Ectodermal cell (in vitro differentiated cells): ENCODE results near the gene GPR142.
A peak's percentile ranks its signal among the peaks of the same experiment; 100 is the strongest.

ENCODE experiments used
- H3K27ac ChIP-seq: 2 replicates; pipeline ENCODE4 v1.7.0; 2013; ENCODE audit warnings: mild to moderate bottlenecking, low read depth, low read length; ENCODE audit not compliant: insufficient read depth, poor library complexity, severe bottlenecking
- H3K27me3 ChIP-seq: 2 replicates; pipeline ENCODE4 v1.7.0; 2013; ENCODE audit warnings: mild to moderate bottlenecking, low read length; ENCODE audit not compliant: insufficient read depth, control insufficient read depth, poor library complexity, severe bottlenecking
- H3K36me3 ChIP-seq: one replicate; pipeline ENCODE4 v1.7.0; 2013; ENCODE audit warnings: low read length; ENCODE audit not compliant: control insufficient read depth, insufficient read depth
- H3K4me1 ChIP-seq: one replicate; pipeline ENCODE4 v1.7.0; 2013; ENCODE audit warnings: low read length; ENCODE audit not compliant: control insufficient read depth, insufficient read depth
- H3K4me3 ChIP-seq: 2 replicates; pipeline ENCODE4 v1.7.0; 2013; ENCODE audit warnings: low read depth, low read length, control low read depth; ENCODE audit not compliant: insufficient read depth
- H3K9me3 ChIP-seq: 2 replicates; pipeline ENCODE4 v1.7.0; 2013; ENCODE audit warnings: mild to moderate bottlenecking, low read length, moderate library complexity; ENCODE audit not compliant: control insufficient read depth
- WGBS, 2 experiments: methylation state at CpG; one replicate each; pipeline ENCODE4 v1.1.7; 2013; ENCODE audit warnings: missing lambda C conversion rate in 2 of 2; 5-methylcytosine and 5-hydroxymethylcytosine counted together

Gene GPR142

GRCh38 chr17:74368341-74369081 lies 1.2 kb downstream of the GPR142 start:
- no peaks in the 10 kb centered on the region for H3K9me3 ChIP-seq
- no peak overlapping the region for H3K4me3 ChIP-seq
- peaks cover 9% of the 10 kb centered on the region for H3K4me1 ChIP-seq
- no peaks in the 10 kb centered on the region for H3K36me3 ChIP-seq
- no peak overlapping the region for H3K27ac ChIP-seq
- WGBS, 2 experiments = 56 to 64% methylated on average over 14 of the region's 14 CpGs
- no peaks in the 10 kb centered on the region for H3K27me3 ChIP-seq

- H3K27ac ChIP-seq = no peak overlapping the region
- WGBS, 2 experiments = 45 to 48% methylated on average over 10 of the region's 10 CpGs
- H3K27me3 ChIP-seq = no peaks in the 10 kb centered on the region
- H3K36me3 ChIP-seq = no peaks in the 10 kb centered on the region
- no peak overlapping the region for H3K4me3 ChIP-seq
- H3K4me1 ChIP-seq = peaks cover 9% of the 10 kb centered on the region
- no peaks in the 10 kb centered on the region for H3K9me3 ChIP-seq
Observed at GRCh38 chr17:74369221-74369620, 1.9 kb downstream of the GPR142 start.

GRCh38 chr17:74369665-74370490 lies 2.6 kb downstream of the GPR142 start:
- Histone ChIP-seq H3K9me3 (no peaks in the 10 kb centered on the region), H3K4me1 (peaks cover 9% of the 10 kb centered on the region), H3K36me3 (no peaks in the 10 kb centered on the region), H3K27ac (no peak overlapping the region), H3K4me3 (no peak overlapping the region), H3K27me3 (no peaks in the 10 kb centered on the region)
- 93% methylated on average over 17 of the region's 17 CpGs for WGBS, 2 experiments

GRCh38 chr17:74371653-74372147 lies 4.4 kb downstream of the GPR142 start:
- Histone ChIP-seq H3K36me3 (no peaks in the 10 kb centered on the region), H3K27ac (no peak overlapping the region), H3K4me1 (peaks cover 9% of the 10 kb centered on the region), H3K27me3 (no peaks in the 10 kb centered on the region), H3K4me3 (no peak overlapping the region), H3K9me3 (no peaks in the 10 kb centered on the region)
- WGBS, 2 experiments = 94 to 95% methylated on average over 26 of the region's 26 CpGs

- 93 to 94% methylated on average over 9 of the region's 9 CpGs for WGBS, 2 experiments
- peaks cover 9% of the 10 kb centered on the region for H3K4me1 ChIP-seq
- H3K27ac ChIP-seq = no peak overlapping the region
- no peak overlapping the region for H3K4me3 ChIP-seq
- no peaks in the 10 kb centered on the region for H3K36me3 ChIP-seq
- H3K9me3 ChIP-seq = no peaks in the 10 kb centered on the region
- H3K27me3 ChIP-seq = no peaks in the 10 kb centered on the region
Observed at GRCh38 chr17:74372426-74372825, 5.1 kb downstream of the GPR142 start.

GRCh38 chr17:74373838-74374606 lies 6.7 kb downstream of the GPR142 start:
- Histone ChIP-seq H3K4me1 (peaks cover 2% of the 10 kb centered on the region), H3K27me3 (no peaks in the 10 kb centered on the region), H3K4me3 (no peak overlapping the region), H3K27ac (no peak overlapping the region), H3K36me3 (no peaks in the 10 kb centered on the region), H3K9me3 (no peaks in the 10 kb centered on the region)
- 85 to 87% methylated on average over 15 of the region's 15 CpGs for WGBS, 2 experiments

GRCh38 chr17:74374858-74375257 lies 7.6 kb downstream of the GPR142 start:
- H3K9me3 ChIP-seq = no peaks in the 10 kb centered on the region
- no peak overlapping the region for H3K4me3 ChIP-seq
- WGBS, 2 experiments = 84 to 88% methylated on average over 3 of the region's 3 CpGs
- peaks cover 3% of the 10 kb centered on the region for H3K4me1 ChIP-seq
- H3K36me3 ChIP-seq = no peaks in the 10 kb centered on the region
- H3K27ac ChIP-seq = no peak overlapping the region
- no peaks in the 10 kb centered on the region for H3K27me3 ChIP-seq

- peaks cover 11% of the 10 kb centered on the region for H3K4me1 ChIP-seq
- H3K36me3 ChIP-seq = no peaks in the 10 kb centered on the region
- H3K4me3 ChIP-seq = peak overlapping the region; percentile 6
- H3K27me3 ChIP-seq = no peaks in the 10 kb centered on the region
- H3K27ac ChIP-seq = no peak overlapping the region
- H3K9me3 ChIP-seq = no peaks in the 10 kb centered on the region
- WGBS, 2 experiments = 25 to 26% methylated on average over 20 of the region's 20 CpGs
Observed at GRCh38 chr17:74379495-74380085, 12.3 kb downstream of the GPR142 start.

GRCh38 chr17:74380086-74380958 lies 13.0 kb downstream of the GPR142 start:
- Histone ChIP-seq H3K27me3 (no peaks in the 10 kb centered on the region), H3K9me3 (no peaks in the 10 kb centered on the region), H3K4me1 (peaks cover 11% of the 10 kb centered on the region), H3K27ac (no peak overlapping the region), H3K36me3 (no peaks in the 10 kb centered on the region), H3K4me3 (no peak overlapping the region)
- WGBS, 2 experiments = 72 to 75% methylated on average over 17 of the region's 17 CpGs
